EH (cell line): Measurements from ENCODE around the gene IST1.
"Not testable (repeated sequence)": the region's sequence is repeated elsewhere in the genome, so short reads cannot be mapped to it uniquely, and the experiment has no call there.

Source experiments
- DNase-seq: peaks from one replicate; pipeline ENCODE4 v3.0.0-alpha.2; 2015; ENCODE audit warnings: low read depth

IST1 gene

GRCh38 chr16:71894921-71895678 is at the start of gene IST1:
Gene IST1, plus strand, starts transcription at chr16:71895531. Its CDS starts 20,110 bp downstream, at chr16:71915641.
- DNase-seq = peak; percentile 97

- peak; percentile 92 for DNase-seq
These were observed 49.5 kb upstream of the IST1 start, which contains the start of gene ATXN1L for GRCh38 chr16:71845639-71846430. Gene ATXN1L, plus strand, starts transcription at chr16:71845976. Its CDS starts 3,765 bp downstream, at chr16:71849741.

GRCh38 chr16:71846431-71846830 is 48.9 kb upstream of the IST1 start:
- peak; percentile 30 for DNase-seq

- no peak for DNase-seq
These were observed 48.2 kb upstream of the IST1 start for GRCh38 chr16:71847096-71847495.

DNA sequence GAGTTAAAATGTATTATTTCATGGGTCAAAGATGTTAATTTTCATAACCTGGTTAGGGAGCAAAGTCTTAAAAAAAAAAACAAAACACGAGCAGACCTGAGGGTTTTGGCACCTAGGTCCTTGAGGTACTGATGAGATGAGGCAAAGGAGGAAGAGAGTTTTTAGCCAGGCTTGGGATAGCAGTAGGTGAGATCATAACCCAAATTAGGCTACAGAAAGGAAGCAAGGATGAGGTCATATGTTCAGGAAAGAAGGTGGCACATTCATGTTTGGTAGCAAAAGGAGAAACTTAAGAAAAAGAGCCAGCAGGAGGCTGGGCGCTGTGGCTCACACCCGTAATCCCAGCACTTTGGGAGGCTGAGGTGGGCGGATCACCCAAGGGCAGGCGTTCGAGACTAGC is 46.7 kb upstream of the IST1 start:
- DNase-seq = no peak

GRCh38 chr16:71851746-71852145 is 43.6 kb upstream of the IST1 start:
- DNase-seq = no peak

- no peak for DNase-seq
These were observed 43.2 kb upstream of the IST1 start for GRCh38 chr16:71852158-71852557.

DNA sequence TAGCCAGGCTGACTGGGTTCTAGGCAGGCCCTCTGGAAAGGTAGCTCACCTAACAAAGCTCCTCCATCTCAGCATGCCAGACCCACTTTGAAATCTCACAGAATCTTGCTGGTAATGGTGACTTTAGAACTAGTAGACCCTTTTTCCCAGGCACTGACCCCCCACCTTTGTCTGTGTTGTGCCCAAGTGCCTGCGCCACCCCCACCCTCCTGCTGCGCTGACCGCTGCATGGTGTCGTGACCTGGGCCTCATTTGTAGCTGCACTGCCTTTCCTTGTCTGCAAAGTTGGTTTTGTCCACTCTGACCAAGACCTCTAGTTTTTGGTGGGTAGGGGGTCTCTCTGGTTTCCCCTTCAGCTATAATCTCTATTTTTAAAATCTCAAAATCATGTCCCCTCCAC is 42.8 kb upstream of the IST1 start:
- DNase-seq = no peak

DNA sequence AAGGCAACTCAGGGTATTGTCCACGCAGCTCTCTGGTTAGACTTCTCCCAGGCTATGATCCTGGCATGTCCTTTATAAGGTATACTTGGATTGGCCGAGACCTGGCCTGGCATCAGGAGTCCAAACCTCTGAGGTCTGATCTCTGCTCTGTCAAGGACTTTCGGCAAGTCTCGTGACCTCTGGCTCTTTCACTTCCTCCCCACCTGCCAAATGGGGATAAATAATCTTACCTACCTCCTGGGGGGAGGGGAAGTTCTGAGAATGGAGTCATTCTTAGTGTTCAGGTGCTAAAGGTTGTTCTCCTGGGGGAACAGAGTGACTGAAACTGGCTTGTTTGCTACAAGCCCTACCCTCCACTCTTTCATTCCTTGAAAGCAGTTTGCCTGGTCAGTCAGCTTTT is 41.9 kb upstream of the IST1 start:
- DNase-seq = no peak

- peak; percentile 39 for DNase-seq
These were observed 40.9 kb upstream of the IST1 start for GRCh38 chr16:71854369-71854948.

DNA sequence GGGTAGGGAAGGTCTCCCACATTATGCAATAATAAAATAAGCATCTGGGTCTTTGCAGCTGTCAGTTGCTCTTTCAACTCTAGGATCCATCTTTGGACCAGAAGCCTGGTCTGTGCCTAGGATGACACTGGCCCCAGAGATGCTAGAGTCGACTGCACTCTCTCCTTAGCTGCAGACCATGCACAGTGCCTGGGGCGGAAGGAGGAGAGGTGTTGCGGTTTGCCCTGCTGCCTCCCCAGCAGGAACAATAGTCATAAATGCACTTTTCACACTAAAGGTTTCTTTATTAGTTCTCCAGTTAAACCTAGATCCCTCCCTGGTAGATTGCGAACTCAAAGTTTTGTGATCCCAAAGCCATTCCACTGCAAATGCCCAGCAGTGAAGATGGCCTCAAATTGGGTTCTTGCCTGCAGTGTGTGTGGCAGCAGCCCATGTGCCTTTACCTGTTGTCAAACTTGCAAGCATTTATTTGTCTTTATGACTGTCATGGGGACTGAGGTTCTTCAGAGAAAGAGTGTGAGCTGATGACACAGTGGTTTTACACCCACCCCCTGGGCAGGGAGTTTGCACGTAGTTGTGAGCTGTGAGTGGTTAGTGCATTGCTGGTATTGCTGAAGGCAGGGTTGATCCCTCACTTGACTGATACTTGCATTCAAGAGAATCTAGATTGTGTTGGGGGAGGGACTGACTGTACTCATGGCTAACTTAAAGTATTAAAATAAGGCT is 39.2 kb upstream of the IST1 start:
- no peak for DNase-seq

- DNase-seq = no peak
These were observed 35.4 kb upstream of the IST1 start for GRCh38 chr16:71859762-71860521.

DNA sequence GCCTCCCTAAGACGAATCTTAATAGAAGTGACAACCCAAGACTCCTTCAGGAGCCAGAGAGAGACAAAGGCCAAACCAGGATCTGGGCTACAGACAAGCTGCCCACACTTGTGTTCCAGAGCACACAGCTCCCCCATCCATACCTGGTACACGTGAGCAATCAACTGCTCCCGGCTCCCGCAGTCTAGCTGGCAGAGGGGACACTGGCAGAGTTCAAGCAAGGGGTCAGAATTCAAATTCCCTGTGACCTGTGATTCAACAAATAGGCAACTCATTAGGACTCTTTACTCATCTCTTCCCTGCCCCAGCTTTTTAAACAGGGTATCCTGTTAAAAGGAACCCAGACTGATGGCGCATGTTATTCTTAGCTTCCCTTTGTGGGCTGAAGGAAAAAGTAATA is 31.3 kb upstream of the IST1 start:
- no peak for DNase-seq

DNA sequence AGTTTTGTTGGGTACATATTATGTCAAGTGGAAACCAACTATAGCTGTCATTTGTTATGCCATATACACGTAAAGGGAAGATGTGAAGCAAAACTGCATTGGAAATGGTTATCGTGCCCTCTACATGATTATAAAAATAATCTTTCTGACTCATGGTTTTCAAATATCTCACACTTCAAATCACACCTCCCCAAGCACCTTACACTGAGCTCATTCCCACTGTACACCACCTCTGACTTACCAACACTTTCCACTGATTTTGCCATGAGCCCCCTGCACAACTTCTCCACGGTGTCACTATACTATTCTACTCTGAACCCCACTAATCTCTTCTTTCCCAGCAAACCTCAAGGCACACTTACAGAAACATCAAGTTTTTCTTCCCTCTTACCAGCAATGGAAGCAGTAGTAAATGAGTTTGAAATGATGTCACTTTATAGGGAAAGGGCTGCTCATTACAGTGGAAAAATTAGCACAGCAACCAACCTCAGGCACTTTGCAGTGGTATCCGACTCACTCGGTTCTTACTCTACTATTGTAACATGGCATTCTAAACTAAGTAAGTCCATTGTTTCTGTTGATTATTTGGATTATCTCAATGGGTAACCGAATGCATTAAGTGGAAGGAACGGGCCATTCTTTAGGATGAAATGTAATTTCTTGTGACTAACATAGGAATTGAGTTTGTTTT is 30.0 kb upstream of the IST1 start:
- DNase-seq = no peak

- DNase-seq = not testable (repeated sequence)
These were observed 28.2 kb upstream of the IST1 start for GRCh38 chr16:71867175-71867574.

- no peak for DNase-seq
These were observed 27.4 kb upstream of the IST1 start for GRCh38 chr16:71867939-71868338.

DNA sequence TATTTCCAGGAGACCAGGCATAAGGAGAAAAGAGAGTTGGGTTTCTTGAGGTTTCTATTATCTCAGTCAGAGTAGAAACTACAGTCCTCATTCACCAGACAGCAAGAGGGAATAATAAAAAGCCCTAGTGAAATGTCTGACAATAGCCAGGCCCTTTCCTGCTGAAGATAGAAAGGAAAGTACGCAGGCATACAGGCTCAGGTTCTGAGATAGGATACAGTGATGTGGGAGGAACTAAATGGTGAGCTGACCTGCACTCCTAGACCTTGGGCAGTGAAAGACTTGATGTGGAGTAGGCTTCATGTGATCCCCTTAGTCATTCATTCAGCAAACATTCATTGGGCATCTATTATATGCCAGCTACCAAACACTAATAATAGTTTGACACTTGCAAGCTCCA is 26.2 kb upstream of the IST1 start:
- no peak for DNase-seq

GRCh38 chr16:71870818-71871217 is 24.5 kb upstream of the IST1 start:
- no peak for DNase-seq

GRCh38 chr16:71873199-71873598 is 22.1 kb upstream of the IST1 start:
- DNase-seq = no peak

DNA sequence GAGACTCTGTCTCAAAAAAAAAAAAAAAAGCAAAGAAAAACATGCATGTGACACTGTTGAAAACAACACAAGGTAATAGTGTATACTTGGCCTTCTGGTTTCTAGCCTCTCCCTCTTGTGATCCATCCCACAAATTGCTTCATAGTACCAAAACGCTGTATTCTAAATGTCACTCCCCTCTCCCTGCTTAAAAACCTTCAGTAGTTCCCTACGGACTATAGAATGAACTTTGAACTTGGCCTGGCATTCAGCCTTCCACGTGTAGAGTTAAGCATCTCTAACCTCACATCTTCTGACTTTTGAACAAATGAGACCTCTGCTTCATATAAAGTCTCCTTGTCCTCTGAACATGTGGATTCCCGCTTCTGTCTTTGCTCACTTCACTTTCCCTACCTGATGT is 16.4 kb upstream of the IST1 start:
- DNase-seq = no peak

GRCh38 chr16:71880176-71880575 is 15.2 kb upstream of the IST1 start:
- no peak for DNase-seq
